ENCODE measurements around the gene SNRK.

Gene SNRK

GRCh38 chr3:43366481-43366880 lies 80.1 kb downstream of the SNRK start:
- DNase-seq (ENCODE audit: low read depth), result no peak

DNA sequence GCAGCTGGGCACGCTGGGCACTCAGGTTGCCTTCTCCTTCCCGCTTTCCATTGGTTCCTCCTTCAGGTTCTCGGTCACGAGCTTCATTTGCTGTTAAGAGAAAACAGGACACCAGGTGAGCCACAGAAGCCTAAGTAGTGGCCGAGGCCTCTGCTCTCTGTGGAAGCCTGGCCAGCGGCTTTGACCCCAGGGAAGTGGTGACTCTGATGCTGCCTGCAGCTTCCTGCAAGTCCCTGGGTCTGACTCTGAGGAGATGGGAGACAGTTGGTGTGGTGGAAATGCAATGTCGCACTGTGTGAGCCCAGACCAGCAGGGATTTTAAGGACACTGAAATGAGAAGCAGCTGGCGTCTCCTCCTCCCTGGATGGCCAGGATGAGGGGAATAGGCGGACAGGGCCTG lies 80.5 kb downstream of the SNRK start:
- no peak for TF ChIP-seq CTCF (IDR thresholded peaks at IDR 0.05; ENCODE audit: insufficient read depth, low read depth, low read length, missing control alignments)
- H3K4me3 ChIP-seq (ENCODE audit: low read length), result no peak overlapping the region
- DNase-seq (ENCODE audit: low read depth), result no peak

More at GRCh38 chr3:43366481-43366880, 80.1 kb downstream of the SNRK start:
- no peak overlapping the region for H3K4me3 ChIP-seq (ENCODE audit: low read length)
- TF ChIP-seq CTCF (IDR thresholded peaks at IDR 0.05; ENCODE audit: insufficient read depth, low read depth, low read length, missing control alignments), result no peak

- H3K4me3 ChIP-seq (ENCODE audit: low read length), result no peak overlapping the region
- TF ChIP-seq CTCF (IDR thresholded peaks at IDR 0.05; ENCODE audit: insufficient read depth, low read depth, low read length, missing control alignments), result no peak
- DNase-seq (ENCODE audit: low read depth), result no peak
Observed at GRCh38 chr3:43369404-43370292, 83.3 kb downstream of the SNRK start.

DNA sequence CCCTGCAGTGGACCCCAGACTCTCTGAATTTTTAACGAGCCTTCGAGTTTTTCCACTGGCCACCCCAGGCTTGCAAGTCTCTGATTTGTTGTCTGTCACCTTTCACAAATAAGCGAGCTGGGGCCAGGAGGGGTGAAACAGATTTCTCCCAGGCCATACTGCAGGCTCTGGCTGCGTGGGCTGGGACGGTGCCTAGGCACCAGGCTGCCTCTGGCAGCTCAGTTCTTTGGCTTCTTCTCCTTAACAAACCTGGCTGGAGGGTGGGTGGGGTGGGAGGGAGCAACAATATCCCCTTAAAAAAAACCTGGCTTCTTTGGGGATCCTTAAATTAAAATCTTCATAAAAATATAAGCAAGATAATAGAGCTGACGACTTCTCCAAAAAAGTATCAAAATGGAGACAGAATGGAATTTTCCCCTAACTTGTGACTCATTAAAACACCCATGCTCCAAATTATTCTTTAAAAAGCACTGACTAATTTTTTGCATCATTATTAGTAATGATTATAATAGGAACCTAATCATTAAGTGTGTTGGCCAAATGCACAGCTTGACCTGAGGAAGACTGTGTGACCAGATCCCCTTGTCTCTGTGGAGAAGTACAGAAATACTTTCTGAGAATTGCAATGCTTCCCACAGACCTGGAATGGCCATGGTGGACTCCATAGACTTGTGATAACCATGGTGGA lies 84.1 kb downstream of the SNRK start:
- no peak for TF ChIP-seq CTCF (IDR thresholded peaks at IDR 0.05; ENCODE audit: insufficient read depth, low read depth, low read length, missing control alignments)
- no peak overlapping the region for H3K4me3 ChIP-seq (ENCODE audit: low read length)
- no peak for DNase-seq (ENCODE audit: low read depth)

GRCh38 chr3:43371494-43371893 lies 85.2 kb downstream of the SNRK start:
- DNase-seq (ENCODE audit: low read depth), result no peak
- no peak overlapping the region for H3K4me3 ChIP-seq (ENCODE audit: low read length)
- no peak for TF ChIP-seq CTCF (IDR thresholded peaks at IDR 0.05; ENCODE audit: insufficient read depth, low read depth, low read length, missing control alignments)

DNA sequence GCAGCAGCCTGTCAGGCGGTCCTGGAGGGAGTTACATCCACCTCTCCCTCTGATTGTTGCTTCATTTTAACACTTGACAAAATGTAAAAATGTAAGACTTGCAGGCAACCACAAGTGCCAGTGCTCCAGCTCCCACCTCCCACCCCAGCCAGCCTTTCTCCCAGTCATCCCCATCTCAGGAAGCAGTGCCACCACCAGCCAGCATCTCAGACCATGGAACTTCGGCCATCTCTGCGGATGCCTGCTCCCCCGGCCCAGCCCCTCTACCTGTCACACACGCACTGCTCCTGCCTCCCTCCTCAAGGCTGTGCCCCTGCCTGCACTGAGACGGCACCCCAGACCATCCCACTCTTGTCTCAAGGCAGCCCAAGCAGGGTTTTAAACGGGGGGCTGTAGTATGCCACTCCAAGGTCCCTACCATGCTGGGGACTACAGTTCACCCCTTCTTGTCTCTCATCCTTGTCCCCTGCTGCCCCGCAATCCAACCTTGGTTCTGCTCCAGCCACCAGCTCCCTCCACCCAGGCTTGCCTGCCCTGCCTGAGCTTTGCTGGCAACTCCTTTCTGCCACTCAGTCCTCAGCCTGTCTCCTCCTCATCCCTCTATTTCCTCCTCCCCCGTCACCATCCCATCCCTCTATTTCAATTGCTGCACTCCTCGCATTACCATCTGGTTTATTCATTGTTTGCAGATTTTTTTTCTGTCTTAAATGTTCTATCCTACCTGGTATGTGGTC lies 85.8 kb downstream of the SNRK start:
- DNase-seq (ENCODE audit: low read depth), result no peak
- TF ChIP-seq CTCF (IDR thresholded peaks at IDR 0.05; ENCODE audit: insufficient read depth, low read depth, low read length, missing control alignments), result no peak
- no peak overlapping the region for H3K4me3 ChIP-seq (ENCODE audit: low read length)
